Activated CD8-positive, alpha-beta T cell treated with anti-CD3 and anti-CD28 coated beads, Interleukin-2, amount 10 ng/mL, durations not matched to agents 7 days and 5 days (primary cell): ENCODE data around the gene ADPRS. TPM values are rescaled to one million over a fixed set of nuclear protein-coding genes. Genes with fewer than 3 reads are reported as not detected.

ENCODE experiments used
- ATAC-seq: fragments of 150-1000 bp; cut with Tn5 transposase; one replicate; pipeline ENCODE4 v1.10.0; 2021; ENCODE audit warnings: moderate library complexity
- CTCF ChIA-PET: fragments of 350-600 bp; sonication (Branson Sonifier 250); formaldehyde crosslinking; loops from one replicate; lab custom pipeline; 2021; ENCODE audit warnings: antibody characterized with exemption; lab: Charles Lee
- POLR2A ChIA-PET: fragments of 350-600 bp; sonication (Branson Sonifier 250); formaldehyde crosslinking; loops from one replicate; lab custom pipeline; 2021; ENCODE audit warnings: antibody characterized with exemption; lab: Charles Lee
- DNase-seq: peaks from one replicate; pipeline ENCODE4 v3.0.0-alpha.2; 2020
- H3K27ac Mint-ChIP-seq: one replicate; pipeline ENCODE4 v1.8.0; 2021; ENCODE audit warnings: mild to moderate bottlenecking, mixed read lengths
- H3K27me3 Mint-ChIP-seq: one replicate; pipeline ENCODE4 v1.8.0; 2021; ENCODE audit warnings: low read depth, mixed read lengths
- H3K36me3 Mint-ChIP-seq: one replicate; pipeline ENCODE4 v1.8.0; 2021; ENCODE audit warnings: low read depth, mixed read lengths
- H3K4me1 Mint-ChIP-seq: one replicate; pipeline ENCODE4 v1.8.0; 2021; ENCODE audit warnings: low read depth, mixed read lengths
- H3K4me3 Mint-ChIP-seq: one replicate; pipeline ENCODE4 v1.8.0; 2021; ENCODE audit warnings: mild to moderate bottlenecking, mixed read lengths
- H3K9me3 Mint-ChIP-seq: one replicate; pipeline ENCODE4 v1.8.0; 2022; ENCODE audit warnings: mixed read lengths; ENCODE audit not compliant: insufficient read depth
- total RNA-seq, 2 experiments: library from RNA; stranded (reverse); gene quantifications; one replicate each; pipeline ENCODE4 v1.2.3, GENCODE V29; 2021

Gene ADPRS, protein sequence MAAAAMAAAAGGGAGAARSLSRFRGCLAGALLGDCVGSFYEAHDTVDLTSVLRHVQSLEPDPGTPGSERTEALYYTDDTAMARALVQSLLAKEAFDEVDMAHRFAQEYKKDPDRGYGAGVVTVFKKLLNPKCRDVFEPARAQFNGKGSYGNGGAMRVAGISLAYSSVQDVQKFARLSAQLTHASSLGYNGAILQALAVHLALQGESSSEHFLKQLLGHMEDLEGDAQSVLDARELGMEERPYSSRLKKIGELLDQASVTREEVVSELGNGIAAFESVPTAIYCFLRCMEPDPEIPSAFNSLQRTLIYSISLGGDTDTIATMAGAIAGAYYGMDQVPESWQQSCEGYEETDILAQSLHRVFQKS
- 10 to 100 TPM; 36.0 to 36.7 TPM for total RNA-seq

DNA sequence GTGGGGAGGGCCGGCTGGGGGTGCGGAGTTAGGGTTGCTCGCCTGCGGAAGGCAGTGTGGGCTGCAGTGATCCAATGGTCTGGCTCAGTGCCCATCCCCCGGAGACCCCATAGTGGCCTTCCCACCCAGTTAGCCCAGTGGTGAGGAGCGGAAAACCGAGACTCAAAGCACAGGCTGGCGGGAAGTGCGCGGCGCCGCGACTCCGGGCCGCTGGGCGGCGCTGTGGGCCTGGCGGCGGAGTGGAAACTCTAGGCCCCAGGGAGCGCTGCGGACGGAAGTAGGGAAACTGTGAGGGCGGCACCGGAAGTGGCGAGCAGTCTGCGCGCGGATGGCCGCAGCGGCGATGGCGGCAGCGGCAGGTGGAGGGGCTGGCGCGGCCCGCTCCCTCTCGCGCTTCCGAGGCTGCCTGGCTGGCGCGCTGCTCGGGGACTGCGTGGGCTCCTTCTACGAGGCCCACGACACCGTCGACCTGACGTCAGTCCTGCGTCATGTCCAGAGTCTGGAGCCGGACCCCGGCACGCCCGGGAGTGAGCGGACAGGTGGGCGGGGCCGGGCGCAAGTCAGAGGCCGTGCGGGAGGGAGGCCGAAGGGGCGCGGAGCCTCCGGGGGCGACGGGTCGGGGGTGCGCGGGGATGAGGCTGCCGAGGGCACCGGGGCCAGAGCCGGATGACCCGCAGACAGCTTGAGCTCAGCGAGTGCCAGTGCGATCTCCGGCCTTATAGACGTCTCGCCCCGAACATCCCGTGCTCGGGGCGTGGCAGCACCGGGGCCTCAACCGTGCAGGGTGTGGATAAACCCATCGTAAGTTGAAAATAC is at the start of gene ADPRS:
Gene ADPRS, plus strand, starts transcription at position 316 of the 816 bp plus-strand sequence. Its CDS starts 13 bp downstream, at position 329.
- H3K36me3 Mint-ChIP-seq, result peaks cover 37% of the 10 kb centered on the region
- ATAC-seq (peak; percentile 89), DNase-seq (peak; percentile 93)
- peak within 1 kb of the TSS; percentile 89 for H3K27ac Mint-ChIP-seq
- H3K27me3 Mint-ChIP-seq, result peaks cover 8% of the 10 kb centered on the region
- H3K4me1 Mint-ChIP-seq, result peaks cover 24% of the 10 kb centered on the region
- no peaks in the 10 kb centered on the region for H3K9me3 Mint-ChIP-seq
- H3K4me3 Mint-ChIP-seq, result peak within 1 kb of the TSS; percentile 85
- ChIA-PET POLR2A (interaction anchor here (0.6 kb wide), 2 partner anchors 8 to 609 kb away, joined by 3 read pairs; no protein-coding TSS in a partner anchor), CTCF (interaction anchor here (2.0 kb wide), 1 partner anchor 46 kb away, joined by 7 read pairs; no protein-coding TSS in a partner anchor)

DNA sequence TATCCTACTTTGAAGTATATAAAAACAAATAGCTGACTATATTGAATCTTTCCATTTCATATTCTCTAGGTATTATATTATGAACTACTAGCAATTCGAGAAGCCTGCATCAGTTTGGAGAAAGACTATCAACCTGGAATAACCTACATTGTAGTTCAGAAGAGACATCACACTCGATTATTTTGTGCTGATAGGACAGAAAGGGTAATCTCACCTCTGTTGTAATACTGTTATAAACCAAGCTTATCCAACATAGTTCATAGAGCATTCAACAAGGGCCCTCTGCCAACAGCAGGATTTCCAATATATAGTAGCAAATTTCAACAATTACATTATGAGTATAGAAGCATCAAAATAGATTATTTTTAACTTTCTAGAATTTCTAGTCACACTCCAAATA is 48.5 kb upstream of the ADPRS start:
- ATAC-seq, result no peak
- H3K27me3 Mint-ChIP-seq, result no peaks in the 10 kb centered on the region
- H3K4me1 Mint-ChIP-seq, result no peaks in the 10 kb centered on the region
- H3K4me3 Mint-ChIP-seq, result no peak overlapping the region
- CTCF ChIA-PET, result no interaction called here
- POLR2A ChIA-PET, result no interaction called here
- H3K36me3 Mint-ChIP-seq, result peaks cover 31% of the 10 kb centered on the region
- no peak overlapping the region for H3K27ac Mint-ChIP-seq
- no peaks in the 10 kb centered on the region for H3K9me3 Mint-ChIP-seq
- no peak for DNase-seq

DNA sequence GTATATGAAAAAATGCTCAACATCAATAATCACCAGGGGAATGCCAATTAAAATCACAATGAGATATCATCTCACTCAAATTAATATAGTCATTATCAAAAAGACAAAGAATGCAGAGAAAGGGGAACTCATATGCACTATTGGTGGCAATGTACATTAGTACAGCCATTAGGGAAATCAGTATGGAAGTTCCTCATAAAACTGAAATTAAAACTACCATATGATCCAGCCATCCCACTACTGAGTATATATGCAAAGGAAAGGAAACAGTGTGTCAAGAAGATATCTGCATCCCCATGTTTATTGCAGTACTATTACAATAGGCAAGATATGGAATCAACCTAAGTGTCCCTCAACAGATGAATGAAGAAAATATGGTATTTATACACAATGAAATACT is 36.9 kb upstream of the ADPRS start:
- H3K4me1 Mint-ChIP-seq, result no peaks in the 10 kb centered on the region
- no peak overlapping the region for H3K27ac Mint-ChIP-seq

DNA sequence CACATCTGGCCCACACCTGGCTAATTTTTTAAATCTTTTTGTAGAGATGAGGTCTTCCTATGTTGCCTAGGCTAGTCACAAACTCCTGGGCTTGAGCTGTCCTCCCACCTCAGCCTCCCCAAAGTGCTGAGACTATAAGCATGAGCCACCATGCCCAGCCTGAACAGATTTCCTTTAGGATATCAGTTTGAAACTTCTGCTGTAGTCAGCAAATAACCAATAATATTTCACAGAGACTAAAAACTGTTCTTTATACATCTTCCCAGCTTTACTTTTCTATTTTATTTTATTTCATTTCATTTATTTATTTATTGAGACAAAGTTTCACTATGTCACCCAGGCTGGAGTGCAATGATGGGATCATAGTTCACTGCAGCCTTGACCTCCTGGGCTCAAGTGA is 34.7 kb upstream of the ADPRS start:
- Mint-ChIP-seq H3K9me3 (no peaks in the 10 kb centered on the region), H3K4me1 (no peaks in the 10 kb centered on the region), H3K27ac (no peak overlapping the region), H3K27me3 (no peaks in the 10 kb centered on the region), H3K4me3 (no peak overlapping the region), H3K36me3 (peaks cover 4% of the 10 kb centered on the region)
- DNase-seq (no peak), ATAC-seq (no peak)
- ChIA-PET CTCF (interaction anchor here (1.1 kb wide), 1 partner anchor 9 kb away, joined by 4 read pairs; no protein-coding TSS in a partner anchor), POLR2A (no interaction called here)

More for the DNA sequence above, 36.9 kb upstream of the ADPRS start:
- Mint-ChIP-seq H3K4me3 (no peak overlapping the region), H3K36me3 (peaks cover 22% of the 10 kb centered on the region), H3K9me3 (no peaks in the 10 kb centered on the region), H3K27me3 (no peaks in the 10 kb centered on the region)
- ChIA-PET CTCF (no interaction called here), POLR2A (no interaction called here)
- DNase-seq (no peak), ATAC-seq (no peak)

DNA sequence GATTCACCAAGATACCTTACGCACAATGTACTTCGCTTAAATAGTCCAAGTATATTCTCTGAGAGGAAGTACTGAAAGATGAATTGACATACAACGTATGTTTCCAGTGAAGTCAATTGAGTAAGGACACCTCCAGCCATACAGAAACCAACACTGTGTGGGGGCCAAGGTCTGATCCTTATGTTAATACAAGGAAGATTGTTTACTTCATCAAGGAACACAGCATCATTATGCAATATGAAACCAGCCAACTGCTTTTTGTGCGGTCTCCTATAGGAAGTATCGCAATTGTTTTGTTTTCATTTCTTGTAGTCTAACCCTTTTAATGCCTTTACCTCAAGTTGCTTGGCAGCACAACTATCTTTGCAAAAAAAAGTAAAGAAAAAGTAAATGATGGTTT is 33.0 kb upstream of the ADPRS start:
- H3K27ac Mint-ChIP-seq, result no peak overlapping the region
- H3K4me3 Mint-ChIP-seq, result no peak overlapping the region
- ChIA-PET POLR2A (no interaction called here), CTCF (no interaction called here)
- H3K36me3 Mint-ChIP-seq, result peaks cover 2% of the 10 kb centered on the region
- ATAC-seq (no peak), DNase-seq (no peak)
- no peaks in the 10 kb centered on the region for H3K4me1 Mint-ChIP-seq
- no peaks in the 10 kb centered on the region for H3K9me3 Mint-ChIP-seq
- H3K27me3 Mint-ChIP-seq, result no peaks in the 10 kb centered on the region

DNA sequence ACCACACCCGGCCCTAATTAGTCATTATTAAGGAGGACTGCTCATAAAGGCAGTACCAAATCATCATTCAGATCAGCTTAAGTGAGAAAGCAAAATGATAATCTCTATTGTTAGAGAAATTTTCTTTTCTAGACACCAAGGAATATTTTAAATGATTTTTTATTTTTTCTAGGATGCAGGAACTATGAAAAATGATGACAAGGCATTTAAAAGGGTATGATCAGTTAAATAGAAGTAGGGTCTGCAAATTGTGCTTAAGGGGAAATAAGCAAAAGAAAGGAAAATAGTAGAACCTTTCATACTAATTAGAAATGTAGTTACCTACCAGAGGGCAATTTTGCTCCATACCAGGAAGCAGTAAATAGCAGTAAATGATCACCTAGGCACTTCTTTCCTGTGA is 26.4 kb upstream of the ADPRS start:
- H3K36me3 Mint-ChIP-seq, result no peaks in the 10 kb centered on the region
- H3K4me3 Mint-ChIP-seq, result no peak overlapping the region
- no peaks in the 10 kb centered on the region for H3K27me3 Mint-ChIP-seq
- ChIA-PET POLR2A (no interaction called here), CTCF (no interaction called here)
- ATAC-seq (no peak), DNase-seq (no peak)
- H3K27ac Mint-ChIP-seq, result no peak overlapping the region
- no peaks in the 10 kb centered on the region for H3K9me3 Mint-ChIP-seq
- H3K4me1 Mint-ChIP-seq, result no peaks in the 10 kb centered on the region

DNA sequence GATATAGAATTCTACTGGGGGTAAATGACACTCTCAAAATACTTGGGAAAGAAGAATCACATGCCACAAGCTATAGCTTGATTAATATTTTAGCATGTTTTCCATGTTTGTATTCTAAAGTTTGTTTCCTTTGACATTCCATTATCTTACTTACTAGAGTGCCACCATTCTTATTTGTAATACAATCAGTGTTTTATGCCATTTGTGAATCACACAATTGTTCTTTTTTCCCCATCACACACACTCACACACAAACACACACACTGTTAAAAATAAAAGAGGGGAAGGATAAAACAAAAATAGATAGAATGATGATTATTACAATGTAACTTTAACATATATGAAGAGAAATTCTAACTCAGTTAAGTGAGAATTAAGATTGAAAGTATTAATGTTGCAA is 20.8 kb upstream of the ADPRS start:
- no peak for DNase-seq
- H3K4me3 Mint-ChIP-seq, result no peak overlapping the region
- H3K4me1 Mint-ChIP-seq, result no peaks in the 10 kb centered on the region
- no peak for ATAC-seq
- no peaks in the 10 kb centered on the region for H3K9me3 Mint-ChIP-seq
- ChIA-PET CTCF (no interaction called here), POLR2A (no interaction called here)
- H3K27me3 Mint-ChIP-seq, result no peaks in the 10 kb centered on the region
- no peaks in the 10 kb centered on the region for H3K36me3 Mint-ChIP-seq
- H3K27ac Mint-ChIP-seq, result no peak overlapping the region

DNA sequence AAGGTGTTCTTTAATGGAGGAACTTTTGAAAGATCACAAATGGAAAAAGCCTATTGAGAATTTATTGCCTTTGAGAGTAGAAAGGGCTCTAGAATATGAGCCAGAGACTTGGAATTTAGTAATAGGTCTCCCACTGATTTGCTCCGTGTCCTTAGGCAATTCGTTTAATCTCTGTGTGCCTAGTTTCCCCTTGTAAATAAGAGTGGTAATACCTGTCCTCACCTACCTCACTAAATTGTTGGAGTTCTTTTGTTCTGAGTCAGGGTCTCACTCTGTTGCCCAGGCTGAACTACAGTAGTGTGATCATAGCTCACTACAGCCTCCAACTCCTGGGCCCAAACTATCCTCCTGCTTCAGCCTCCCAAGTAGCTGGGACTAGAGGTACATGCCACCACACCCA is 19.8 kb upstream of the ADPRS start:
- H3K9me3 Mint-ChIP-seq, result no peaks in the 10 kb centered on the region
- H3K27ac Mint-ChIP-seq, result no peak overlapping the region
- H3K36me3 Mint-ChIP-seq, result no peaks in the 10 kb centered on the region
- CTCF ChIA-PET, result no interaction called here
- no peaks in the 10 kb centered on the region for H3K27me3 Mint-ChIP-seq
- no peaks in the 10 kb centered on the region for H3K4me1 Mint-ChIP-seq
- POLR2A ChIA-PET, result no interaction called here
- DNase-seq (no peak), ATAC-seq (no peak)
- H3K4me3 Mint-ChIP-seq, result no peak overlapping the region

DNA sequence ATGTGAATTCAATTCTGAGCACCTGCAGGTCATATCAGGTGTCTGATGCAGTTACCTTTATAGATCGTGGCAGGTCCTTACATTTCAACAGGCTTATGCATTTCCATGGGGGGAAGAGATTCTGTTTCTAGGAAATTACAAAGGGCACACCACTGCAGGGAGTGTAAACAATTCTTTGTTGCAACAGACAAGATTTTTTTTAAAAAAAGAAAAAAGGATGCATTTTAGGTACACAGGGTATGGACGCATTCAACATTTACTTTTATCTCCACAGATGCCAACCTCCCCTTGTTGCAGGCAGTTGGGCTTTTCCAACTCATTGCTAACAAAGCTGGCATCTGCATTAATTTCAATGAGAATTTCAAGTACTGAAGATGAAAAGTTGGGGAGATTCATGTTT is 18.3 kb upstream of the ADPRS start:
- Mint-ChIP-seq H3K4me3 (no peak overlapping the region), H3K27ac (no peak overlapping the region), H3K9me3 (no peaks in the 10 kb centered on the region), H3K36me3 (no peaks in the 10 kb centered on the region), H3K4me1 (no peaks in the 10 kb centered on the region), H3K27me3 (no peaks in the 10 kb centered on the region)
- no peak for ATAC-seq
- DNase-seq, result no peak
- ChIA-PET POLR2A (no interaction called here), CTCF (no interaction called here)

DNA sequence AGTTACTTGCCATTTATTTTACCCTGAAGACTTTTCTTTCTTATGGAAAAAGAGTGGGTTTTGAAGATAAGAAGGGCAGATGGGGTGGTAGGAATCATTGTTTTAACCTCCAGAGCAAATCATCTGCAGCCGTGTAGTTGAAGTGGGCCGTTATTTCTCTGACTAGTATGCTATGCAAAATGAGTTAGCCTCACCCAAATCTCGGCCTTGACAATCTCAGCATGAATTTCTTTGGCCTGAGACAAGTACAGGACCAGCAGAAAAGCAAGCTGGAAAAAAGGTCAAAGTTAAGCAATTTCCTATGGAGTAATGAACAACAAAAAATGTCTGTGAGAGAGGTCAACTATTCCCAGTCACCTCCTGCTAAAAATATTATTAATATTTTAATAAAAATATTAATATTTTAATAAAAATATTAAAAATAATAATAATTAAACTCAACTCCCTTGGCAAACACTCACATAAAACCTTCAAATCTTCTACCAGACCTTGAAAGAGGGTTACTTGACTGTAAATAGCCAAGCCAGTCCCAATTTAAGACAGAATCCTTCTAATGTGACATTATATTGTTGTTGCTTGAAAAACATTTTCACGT is 11.6 kb upstream of the ADPRS start:
- H3K27ac Mint-ChIP-seq, result no peak overlapping the region
- H3K9me3 Mint-ChIP-seq, result no peaks in the 10 kb centered on the region
- no peak for ATAC-seq
- POLR2A ChIA-PET, result no interaction called here
- peaks cover 16% of the 10 kb centered on the region for H3K27me3 Mint-ChIP-seq
- H3K4me1 Mint-ChIP-seq, result no peaks in the 10 kb centered on the region
- CTCF ChIA-PET, result no interaction called here
- no peak overlapping the region for H3K4me3 Mint-ChIP-seq
- no peaks in the 10 kb centered on the region for H3K36me3 Mint-ChIP-seq
- DNase-seq, result no peak

DNA sequence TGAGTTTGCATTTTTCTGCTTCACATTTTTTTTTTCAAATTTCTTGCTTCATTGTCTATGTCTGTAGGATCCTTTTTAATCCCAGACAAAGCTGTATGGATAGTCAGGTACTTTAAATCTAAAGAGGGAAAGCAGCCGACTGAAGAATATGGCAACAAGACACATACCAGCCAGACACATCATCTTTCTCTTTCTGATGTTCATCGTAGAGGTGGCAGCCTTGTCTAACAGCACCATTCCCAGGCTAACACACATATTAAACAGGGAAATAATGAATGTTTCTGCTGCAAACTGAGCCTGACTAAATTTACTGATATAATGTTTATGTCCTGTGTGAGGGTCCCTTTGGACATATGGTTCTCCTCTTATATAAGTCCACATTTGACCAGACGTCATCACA is 8.5 kb upstream of the ADPRS start:
- CTCF ChIA-PET, result no interaction called here
- Mint-ChIP-seq H3K27ac (no peak overlapping the region), H3K36me3 (no peaks in the 10 kb centered on the region), H3K27me3 (peaks cover 34% of the 10 kb centered on the region), H3K4me1 (peaks cover 4% of the 10 kb centered on the region), H3K9me3 (no peaks in the 10 kb centered on the region), H3K4me3 (no peak overlapping the region)
- no peak for DNase-seq
- no peak for ATAC-seq
- POLR2A ChIA-PET, result no interaction called here

DNA sequence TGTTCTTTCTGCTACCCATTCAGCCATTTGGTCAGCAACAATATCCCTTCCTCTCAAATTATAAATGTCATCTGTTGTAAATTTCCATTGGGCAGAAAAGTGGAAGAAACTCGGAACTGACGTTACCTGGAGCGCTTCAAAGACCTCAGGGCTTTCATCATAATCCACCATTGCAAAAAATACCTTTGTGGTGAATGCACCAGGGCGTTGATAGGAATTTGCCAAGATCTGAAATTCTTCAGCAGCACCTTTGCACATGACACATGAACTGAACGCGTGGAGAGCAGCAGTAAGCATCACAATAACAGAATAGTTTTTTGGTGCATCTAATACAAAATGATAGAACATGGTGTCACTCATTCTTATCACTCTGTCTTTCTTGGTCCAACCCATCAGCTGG is 7.9 kb upstream of the ADPRS start:
- Mint-ChIP-seq H3K4me3 (no peak overlapping the region), H3K27ac (no peak overlapping the region), H3K4me1 (peaks cover 4% of the 10 kb centered on the region), H3K9me3 (no peaks in the 10 kb centered on the region), H3K36me3 (no peaks in the 10 kb centered on the region), H3K27me3 (peaks cover 34% of the 10 kb centered on the region)
- CTCF ChIA-PET, result no interaction called here
- DNase-seq, result no peak
- POLR2A ChIA-PET, result no interaction called here
- no peak for ATAC-seq
